Activated CD8-positive, alpha-beta T cell treated with anti-CD3 and anti-CD28 coated beads for 36 hours (primary cell): ENCODE data around the gene CLDN17. TPM values are rescaled to one million over a fixed set of nuclear protein-coding genes. Genes with fewer than 3 reads are reported as not detected.

Experiments
- ATAC-seq: fragments of 200-7000 bp; cut with Tn5 transposase; one replicate; pipeline ENCODE4 v1.10.0; 2021; ENCODE audit warnings: mild to moderate bottlenecking, moderate library complexity
- CTCF ChIA-PET: fragments of 350-600 bp; sonication (Branson Sonifier 250); formaldehyde crosslinking; loops from one replicate; lab custom pipeline; 2021; ENCODE audit warnings: antibody characterized with exemption; lab: Charles Lee
- POLR2A ChIA-PET: fragments of 350-600 bp; sonication (Branson Sonifier 250); formaldehyde crosslinking; loops from one replicate; lab custom pipeline; 2021; ENCODE audit warnings: antibody characterized with exemption; lab: Charles Lee
- DNase-seq: peaks from one replicate; pipeline ENCODE4 v3.0.0-alpha.2; 2020
- H3K27ac Mint-ChIP-seq: one replicate; pipeline ENCODE4 v1.8.0; 2021; ENCODE audit warnings: mild to moderate bottlenecking, mixed read lengths
- H3K27me3 Mint-ChIP-seq: one replicate; pipeline ENCODE4 v1.8.0; 2021; ENCODE audit warnings: mixed read lengths
- H3K36me3 Mint-ChIP-seq: one replicate; pipeline ENCODE4 v1.8.0; 2021; ENCODE audit warnings: low read depth, mixed read lengths
- H3K4me1 Mint-ChIP-seq: one replicate; pipeline ENCODE4 v1.8.0; 2021; ENCODE audit warnings: low read depth, mixed read lengths
- H3K4me3 Mint-ChIP-seq: one replicate; pipeline ENCODE4 v1.8.0; 2021; ENCODE audit warnings: mild to moderate bottlenecking, moderate library complexity, mixed read lengths
- H3K9me3 Mint-ChIP-seq: one replicate; pipeline ENCODE4 v1.8.0; 2021; ENCODE audit warnings: mixed read lengths
- intact Hi-C: fragments of 100-400 bp; cut with micrococcal nuclease; formaldehyde crosslinking; loops from one replicate; pipeline ENCODE4 v1.10.0; 2022
- total RNA-seq, 2 experiments: library from RNA; stranded (reverse); gene quantifications; one replicate each; pipeline ENCODE4 v1.2.3, GENCODE V29; 2021
- TF ChIP-seq, protein P1 (sequence below): fragments of 200-600 bp; IDR thresholded peaks from one replicate; pipeline ENCODE4 v1.8.0; 2022; ENCODE audit warnings: antibody characterized with exemption, mild to moderate bottlenecking

CLDN17 gene
- total RNA-seq, 2 experiments from 2014 or later = not detected

DNA sequence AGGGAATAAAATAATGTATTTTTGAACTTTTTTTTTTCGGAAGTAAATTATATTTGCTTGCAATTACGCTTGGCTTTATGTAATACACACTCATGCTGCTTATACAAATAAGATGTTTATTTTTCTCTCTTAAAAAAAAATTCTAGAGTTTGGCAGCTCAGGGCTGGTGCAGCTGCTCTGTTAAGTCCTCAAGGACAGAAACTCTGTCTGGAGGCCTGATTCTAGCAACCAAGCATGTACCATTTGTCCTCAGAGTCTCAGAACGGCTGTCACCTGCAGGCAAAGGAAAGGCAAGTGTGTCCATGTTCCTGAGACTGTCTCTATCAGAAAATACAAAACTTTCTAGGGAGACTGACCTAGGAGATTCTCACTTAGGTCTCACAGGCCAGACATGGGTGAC, 23.2 kb upstream of the CLDN17 start:
- no peak for DNase-seq
- H3K36me3 Mint-ChIP-seq = no peaks in the 10 kb centered on the region
- H3K4me3 Mint-ChIP-seq = no peak overlapping the region
- H3K9me3 Mint-ChIP-seq = no peaks in the 10 kb centered on the region
- ChIA-PET POLR2A (no interaction called here), CTCF (no interaction called here)
- no peaks in the 10 kb centered on the region for H3K27me3 Mint-ChIP-seq
- intact Hi-C loops = loop anchor here (10.0 kb wide), 1 partner anchor 145 kb away; no protein-coding TSS in a partner anchor
- TF ChIP-seq, protein P1, sequence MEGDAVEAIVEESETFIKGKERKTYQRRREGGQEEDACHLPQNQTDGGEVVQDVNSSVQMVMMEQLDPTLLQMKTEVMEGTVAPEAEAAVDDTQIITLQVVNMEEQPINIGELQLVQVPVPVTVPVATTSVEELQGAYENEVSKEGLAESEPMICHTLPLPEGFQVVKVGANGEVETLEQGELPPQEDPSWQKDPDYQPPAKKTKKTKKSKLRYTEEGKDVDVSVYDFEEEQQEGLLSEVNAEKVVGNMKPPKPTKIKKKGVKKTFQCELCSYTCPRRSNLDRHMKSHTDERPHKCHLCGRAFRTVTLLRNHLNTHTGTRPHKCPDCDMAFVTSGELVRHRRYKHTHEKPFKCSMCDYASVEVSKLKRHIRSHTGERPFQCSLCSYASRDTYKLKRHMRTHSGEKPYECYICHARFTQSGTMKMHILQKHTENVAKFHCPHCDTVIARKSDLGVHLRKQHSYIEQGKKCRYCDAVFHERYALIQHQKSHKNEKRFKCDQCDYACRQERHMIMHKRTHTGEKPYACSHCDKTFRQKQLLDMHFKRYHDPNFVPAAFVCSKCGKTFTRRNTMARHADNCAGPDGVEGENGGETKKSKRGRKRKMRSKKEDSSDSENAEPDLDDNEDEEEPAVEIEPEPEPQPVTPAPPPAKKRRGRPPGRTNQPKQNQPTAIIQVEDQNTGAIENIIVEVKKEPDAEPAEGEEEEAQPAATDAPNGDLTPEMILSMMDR = no peak
- no peak overlapping the region for H3K27ac Mint-ChIP-seq
- ATAC-seq = no peak
- no peaks in the 10 kb centered on the region for H3K4me1 Mint-ChIP-seq

DNA sequence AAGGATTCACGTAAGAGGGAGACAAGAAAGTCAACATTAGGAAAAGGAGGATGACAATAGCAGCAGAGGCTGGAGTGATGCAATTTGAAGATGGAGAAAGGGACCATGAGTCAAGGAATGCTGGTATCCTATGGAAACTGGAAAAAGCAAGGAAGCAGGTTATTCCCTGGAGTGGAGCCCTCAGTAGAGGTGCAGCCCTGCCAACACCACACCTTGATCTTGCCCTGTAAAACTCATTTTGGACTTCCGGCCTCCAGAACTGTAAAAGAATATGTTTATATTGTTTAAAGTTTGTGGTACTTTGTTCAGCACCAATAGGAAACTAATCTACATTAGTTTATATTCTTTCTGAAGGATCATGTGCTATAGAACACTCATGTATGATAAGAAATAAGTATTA, 19.6 kb upstream of the CLDN17 start:
- POLR2A ChIA-PET = no interaction called here
- H3K36me3 Mint-ChIP-seq = no peaks in the 10 kb centered on the region
- no peak for DNase-seq
- CTCF ChIA-PET = no interaction called here
- H3K4me1 Mint-ChIP-seq = no peaks in the 10 kb centered on the region
- H3K9me3 Mint-ChIP-seq = no peaks in the 10 kb centered on the region
- no peak overlapping the region for H3K27ac Mint-ChIP-seq
- H3K4me3 Mint-ChIP-seq = no peak overlapping the region
- H3K27me3 Mint-ChIP-seq = peaks cover 3% of the 10 kb centered on the region
- intact Hi-C loops = no loop called here
- TF ChIP-seq, protein P1 = no peak
- ATAC-seq = no peak

DNA sequence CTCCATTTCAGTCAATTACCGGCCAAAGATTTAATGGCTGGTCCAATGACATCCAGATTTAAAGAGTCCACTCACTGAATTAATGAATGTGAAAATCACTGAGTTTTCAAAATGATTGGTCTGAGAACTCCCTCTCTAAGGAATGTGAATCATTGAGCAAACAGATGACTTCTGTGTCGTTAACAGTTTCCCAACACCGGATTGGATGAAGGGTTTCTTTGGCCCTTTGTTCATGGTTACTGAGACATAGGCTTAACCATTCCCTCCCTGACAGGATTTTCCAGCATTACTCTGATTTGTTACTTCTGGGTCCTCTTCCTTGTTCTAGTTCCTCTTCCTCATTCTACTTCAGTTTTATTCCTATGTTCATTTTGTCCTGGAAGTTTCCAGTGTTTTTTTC, 1.5 kb upstream of the CLDN17 start:
- ChIA-PET POLR2A (no interaction called here), CTCF (no interaction called here)
- no peak overlapping the region for H3K4me3 Mint-ChIP-seq
- ATAC-seq (no peak), DNase-seq (no peak)
- H3K4me1 Mint-ChIP-seq = no peaks in the 10 kb centered on the region
- no peaks in the 10 kb centered on the region for H3K9me3 Mint-ChIP-seq
- intact Hi-C loops = no loop called here
- H3K27me3 Mint-ChIP-seq = peaks cover 2% of the 10 kb centered on the region
- TF ChIP-seq, protein P1 = no peak
- no peaks in the 10 kb centered on the region for H3K36me3 Mint-ChIP-seq
- H3K27ac Mint-ChIP-seq = no peak overlapping the region

DNA sequence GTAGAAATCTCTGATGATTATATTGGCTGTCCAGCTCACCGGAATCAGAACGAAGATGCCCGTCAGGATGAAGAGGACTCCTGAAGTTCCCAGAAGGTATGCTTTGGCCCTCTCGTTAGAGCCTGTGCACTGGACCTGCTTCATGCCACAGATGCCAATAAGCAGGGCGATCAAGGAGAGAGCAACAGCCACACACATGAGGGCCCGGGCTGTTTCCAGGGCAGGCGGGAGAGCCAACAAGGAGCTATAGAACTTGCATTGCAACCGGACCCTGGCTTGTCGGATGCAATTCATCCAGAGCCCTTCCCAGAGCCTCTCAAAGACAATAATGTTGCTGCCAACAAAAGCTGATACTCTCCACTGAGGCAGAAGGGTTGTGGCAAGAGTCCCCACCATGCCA, 434 bp downstream of the CLDN17 start:
- Mint-ChIP-seq H3K9me3 (no peaks in the 10 kb centered on the region), H3K27me3 (no peaks in the 10 kb centered on the region), H3K36me3 (no peaks in the 10 kb centered on the region), H3K4me3 (no peak overlapping the region), H3K4me1 (no peaks in the 10 kb centered on the region), H3K27ac (no peak overlapping the region)
- TF ChIP-seq, protein P1 = no peak
- ChIA-PET POLR2A (no interaction called here), CTCF (no interaction called here)
- ATAC-seq = no peak
- no peak for DNase-seq
- intact Hi-C loops = no loop called here

DNA sequence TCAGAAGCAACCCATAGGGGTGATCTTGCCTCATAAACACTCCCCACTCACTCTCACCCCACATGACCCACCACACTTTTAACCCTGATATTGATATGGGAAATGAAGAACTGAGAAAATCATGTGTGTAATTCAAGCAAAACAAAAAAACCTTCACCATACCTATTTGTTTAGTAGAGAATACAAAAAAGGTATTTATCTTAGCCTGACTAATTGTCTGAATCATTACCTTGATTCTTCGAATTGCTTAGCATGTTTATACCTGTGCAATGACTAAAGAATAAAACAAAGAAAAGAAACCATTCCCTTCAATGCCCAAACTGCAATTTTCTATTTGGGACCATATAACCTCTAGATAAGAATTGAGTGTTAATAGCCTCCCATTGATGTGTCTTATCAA, 1.8 kb downstream of the CLDN17 start:
- CTCF ChIA-PET = no interaction called here
- no peak overlapping the region for H3K4me3 Mint-ChIP-seq

More for the DNA sequence above, 1.8 kb downstream of the CLDN17 start:
- intact Hi-C loops = no loop called here
- Mint-ChIP-seq H3K27me3 (no peaks in the 10 kb centered on the region), H3K4me1 (no peaks in the 10 kb centered on the region), H3K36me3 (no peaks in the 10 kb centered on the region), H3K9me3 (no peaks in the 10 kb centered on the region), H3K27ac (no peak overlapping the region)
- TF ChIP-seq, protein P1 = no peak
- ATAC-seq (no peak), DNase-seq (no peak)
- POLR2A ChIA-PET = no interaction called here
